ENCODE results near the gene KCNG2.

KCNG2 gene

GRCh38 chr18:79816092-79816491 lies 18.4 kb downstream of the KCNG2 start:
- TF ChIP-seq CTCF (conservative IDR thresholded peaks at IDR 0.05; ENCODE audit: low read depth, low read length) = no peak
- DNase-seq (ENCODE audit: low read depth) = no peak

GRCh38 chr18:79816981-79817606 lies 19.4 kb downstream of the KCNG2 start:
- no peak for TF ChIP-seq CTCF (conservative IDR thresholded peaks at IDR 0.05; ENCODE audit: low read depth, low read length)
- no peak overlapping the region for H3K4me3 ChIP-seq (ENCODE audit: low read length)
- no peak for DNase-seq (ENCODE audit: low read depth)

More at GRCh38 chr18:79816092-79816491, 18.4 kb downstream of the KCNG2 start:
- H3K4me3 ChIP-seq (ENCODE audit: low read length) = no peak overlapping the region

- TF ChIP-seq CTCF (conservative IDR thresholded peaks at IDR 0.05; ENCODE audit: low read depth, low read length) = no peak
- no peak for DNase-seq (ENCODE audit: low read depth)
- H3K4me3 ChIP-seq (ENCODE audit: low read length) = no peak overlapping the region
Measured at GRCh38 chr18:79817607-79817998, 19.9 kb downstream of the KCNG2 start.

DNA sequence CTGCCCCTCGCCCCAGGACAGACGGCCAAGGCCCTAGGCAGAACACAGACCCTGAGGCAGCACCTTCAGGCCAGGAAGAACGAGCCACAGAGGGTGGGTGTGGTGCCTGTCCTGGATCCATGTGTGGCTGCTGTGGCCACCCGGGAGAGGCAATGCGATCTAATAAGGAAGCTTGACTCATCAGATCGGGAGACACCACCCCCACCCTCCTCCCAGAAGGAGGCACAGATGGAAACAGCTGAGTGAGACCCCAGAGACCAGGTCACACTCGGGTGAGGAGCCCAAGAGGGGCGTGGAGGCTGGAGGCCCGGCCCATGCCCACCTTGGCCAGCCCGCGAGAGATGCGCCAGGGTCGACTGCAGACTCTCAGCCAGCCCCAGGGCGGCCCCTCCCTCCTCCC lies 20.3 kb downstream of the KCNG2 start:
- DNase-seq (ENCODE audit: low read depth) = no peak
- no peak for TF ChIP-seq CTCF (conservative IDR thresholded peaks at IDR 0.05; ENCODE audit: low read depth, low read length)

DNA sequence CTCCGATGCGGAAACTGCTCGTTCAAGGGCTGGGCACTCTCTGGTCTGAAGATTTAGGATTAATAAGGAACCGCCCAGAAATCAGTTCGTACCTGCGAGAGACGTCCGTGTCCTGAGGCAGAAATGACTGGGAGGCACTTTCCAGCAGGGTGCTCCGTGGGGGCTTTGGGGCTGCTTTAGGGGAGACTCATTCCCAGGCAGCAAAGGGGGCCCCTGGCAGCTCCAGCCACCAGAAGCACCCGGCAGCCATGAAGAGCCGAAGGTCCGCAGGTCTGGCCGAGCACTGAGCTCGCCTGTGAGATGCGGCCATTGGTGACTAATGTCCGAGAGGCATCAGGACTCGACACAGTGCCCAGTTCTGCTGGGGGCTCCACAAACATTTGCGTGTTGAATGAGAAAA lies 20.9 kb downstream of the KCNG2 start:
- H3K4me3 ChIP-seq (ENCODE audit: low read length) = no peak overlapping the region
- DNase-seq (ENCODE audit: low read depth) = no peak
- TF ChIP-seq CTCF (conservative IDR thresholded peaks at IDR 0.05; ENCODE audit: low read depth, low read length) = no peak

More for the DNA sequence above, 20.3 kb downstream of the KCNG2 start:
- no peak overlapping the region for H3K4me3 ChIP-seq (ENCODE audit: low read length)

GRCh38 chr18:79819064-79819967 lies 21.6 kb downstream of the KCNG2 start:
- TF ChIP-seq CTCF (conservative IDR thresholded peaks at IDR 0.05; ENCODE audit: low read depth, low read length) = no peak
- no peak for DNase-seq (ENCODE audit: low read depth)
- H3K4me3 ChIP-seq (ENCODE audit: low read length) = no peak overlapping the region

All from retinal pigment epithelial cell (primary cell).